ENCODE data around the gene SWSAP1.

DNA sequence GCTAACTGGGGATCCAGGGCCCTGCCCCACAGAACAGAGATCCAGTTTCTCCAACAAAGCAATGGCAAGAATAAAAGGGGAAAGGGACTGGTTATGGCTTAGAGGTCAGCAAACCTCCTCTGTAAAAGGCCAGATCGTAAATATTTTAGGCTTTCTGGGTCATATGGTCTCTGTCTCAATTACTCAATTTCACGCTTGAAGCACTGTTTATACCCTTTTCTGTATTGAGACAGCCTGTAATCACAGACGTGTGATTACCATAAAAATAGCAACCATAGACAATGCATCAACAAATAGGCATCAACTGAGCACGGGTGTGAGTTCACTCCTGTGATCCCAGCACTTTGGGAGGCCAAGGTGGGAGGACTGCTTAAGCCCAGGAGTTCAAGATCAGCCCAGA, 44.3 kb upstream of the SWSAP1 start:
- TF ChIP-seq, protein P1, sequence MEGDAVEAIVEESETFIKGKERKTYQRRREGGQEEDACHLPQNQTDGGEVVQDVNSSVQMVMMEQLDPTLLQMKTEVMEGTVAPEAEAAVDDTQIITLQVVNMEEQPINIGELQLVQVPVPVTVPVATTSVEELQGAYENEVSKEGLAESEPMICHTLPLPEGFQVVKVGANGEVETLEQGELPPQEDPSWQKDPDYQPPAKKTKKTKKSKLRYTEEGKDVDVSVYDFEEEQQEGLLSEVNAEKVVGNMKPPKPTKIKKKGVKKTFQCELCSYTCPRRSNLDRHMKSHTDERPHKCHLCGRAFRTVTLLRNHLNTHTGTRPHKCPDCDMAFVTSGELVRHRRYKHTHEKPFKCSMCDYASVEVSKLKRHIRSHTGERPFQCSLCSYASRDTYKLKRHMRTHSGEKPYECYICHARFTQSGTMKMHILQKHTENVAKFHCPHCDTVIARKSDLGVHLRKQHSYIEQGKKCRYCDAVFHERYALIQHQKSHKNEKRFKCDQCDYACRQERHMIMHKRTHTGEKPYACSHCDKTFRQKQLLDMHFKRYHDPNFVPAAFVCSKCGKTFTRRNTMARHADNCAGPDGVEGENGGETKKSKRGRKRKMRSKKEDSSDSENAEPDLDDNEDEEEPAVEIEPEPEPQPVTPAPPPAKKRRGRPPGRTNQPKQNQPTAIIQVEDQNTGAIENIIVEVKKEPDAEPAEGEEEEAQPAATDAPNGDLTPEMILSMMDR (tag by site-specific recombination; IDR thresholded peaks at IDR 0.05): no peak
- TF ChIP-seq ZNF26 (tag by site-specific recombination; IDR thresholded peaks at IDR 0.05) (no peak), ZNF362 (tag by site-specific recombination; IDR thresholded peaks at IDR 0.05) (no peak), ZNF48 (tag by site-specific recombination; IDR thresholded peaks at IDR 0.05) (no peak), ZNF639 (tag by site-specific recombination; IDR thresholded peaks at IDR 0.05) (no peak), ZNF843 (tag by site-specific recombination; IDR thresholded peaks at IDR 0.05) (no peak), MYNN (tag by site-specific recombination; IDR thresholded peaks at IDR 0.05; ENCODE audit: borderline replicate concordance) (no peak), ZNF692 (tag by site-specific recombination; IDR thresholded peaks at IDR 0.05) (no peak), INSM2 (tag by site-specific recombination; IDR thresholded peaks at IDR 0.05) (no peak)
- TF ChIP-seq, protein P2, sequence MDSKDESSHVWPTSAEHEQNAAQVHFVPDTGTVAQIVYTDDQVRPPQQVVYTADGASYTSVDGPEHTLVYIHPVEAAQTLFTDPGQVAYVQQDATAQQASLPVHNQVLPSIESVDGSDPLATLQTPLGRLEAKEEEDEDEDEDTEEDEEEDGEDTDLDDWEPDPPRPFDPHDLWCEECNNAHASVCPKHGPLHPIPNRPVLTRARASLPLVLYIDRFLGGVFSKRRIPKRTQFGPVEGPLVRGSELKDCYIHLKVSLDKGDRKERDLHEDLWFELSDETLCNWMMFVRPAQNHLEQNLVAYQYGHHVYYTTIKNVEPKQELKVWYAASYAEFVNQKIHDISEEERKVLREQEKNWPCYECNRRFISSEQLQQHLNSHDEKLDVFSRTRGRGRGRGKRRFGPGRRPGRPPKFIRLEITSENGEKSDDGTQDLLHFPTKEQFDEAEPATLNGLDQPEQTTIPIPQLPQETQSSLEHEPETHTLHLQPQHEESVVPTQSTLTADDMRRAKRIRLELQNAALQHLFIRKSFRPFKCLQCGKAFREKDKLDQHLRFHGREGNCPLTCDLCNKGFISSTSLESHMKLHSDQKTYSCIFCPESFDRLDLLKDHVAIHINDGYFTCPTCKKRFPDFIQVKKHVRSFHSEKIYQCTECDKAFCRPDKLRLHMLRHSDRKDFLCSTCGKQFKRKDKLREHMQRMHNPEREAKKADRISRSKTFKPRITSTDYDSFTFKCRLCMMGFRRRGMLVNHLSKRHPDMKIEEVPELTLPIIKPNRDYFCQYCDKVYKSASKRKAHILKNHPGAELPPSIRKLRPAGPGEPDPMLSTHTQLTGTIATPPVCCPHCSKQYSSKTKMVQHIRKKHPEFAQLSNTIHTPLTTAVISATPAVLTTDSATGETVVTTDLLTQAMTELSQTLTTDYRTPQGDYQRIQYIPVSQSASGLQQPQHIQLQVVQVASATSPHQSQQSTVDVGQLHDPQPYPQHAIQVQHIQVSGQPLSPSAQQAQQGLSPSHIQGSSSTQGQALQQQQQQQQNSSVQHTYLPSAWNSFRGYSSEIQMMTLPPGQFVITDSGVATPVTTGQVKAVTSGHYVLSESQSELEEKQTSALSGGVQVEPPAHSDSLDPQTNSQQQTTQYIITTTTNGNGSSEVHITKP (tag by site-specific recombination; IDR thresholded peaks at IDR 0.05): no peak
- TF ChIP-seq, protein P3, sequence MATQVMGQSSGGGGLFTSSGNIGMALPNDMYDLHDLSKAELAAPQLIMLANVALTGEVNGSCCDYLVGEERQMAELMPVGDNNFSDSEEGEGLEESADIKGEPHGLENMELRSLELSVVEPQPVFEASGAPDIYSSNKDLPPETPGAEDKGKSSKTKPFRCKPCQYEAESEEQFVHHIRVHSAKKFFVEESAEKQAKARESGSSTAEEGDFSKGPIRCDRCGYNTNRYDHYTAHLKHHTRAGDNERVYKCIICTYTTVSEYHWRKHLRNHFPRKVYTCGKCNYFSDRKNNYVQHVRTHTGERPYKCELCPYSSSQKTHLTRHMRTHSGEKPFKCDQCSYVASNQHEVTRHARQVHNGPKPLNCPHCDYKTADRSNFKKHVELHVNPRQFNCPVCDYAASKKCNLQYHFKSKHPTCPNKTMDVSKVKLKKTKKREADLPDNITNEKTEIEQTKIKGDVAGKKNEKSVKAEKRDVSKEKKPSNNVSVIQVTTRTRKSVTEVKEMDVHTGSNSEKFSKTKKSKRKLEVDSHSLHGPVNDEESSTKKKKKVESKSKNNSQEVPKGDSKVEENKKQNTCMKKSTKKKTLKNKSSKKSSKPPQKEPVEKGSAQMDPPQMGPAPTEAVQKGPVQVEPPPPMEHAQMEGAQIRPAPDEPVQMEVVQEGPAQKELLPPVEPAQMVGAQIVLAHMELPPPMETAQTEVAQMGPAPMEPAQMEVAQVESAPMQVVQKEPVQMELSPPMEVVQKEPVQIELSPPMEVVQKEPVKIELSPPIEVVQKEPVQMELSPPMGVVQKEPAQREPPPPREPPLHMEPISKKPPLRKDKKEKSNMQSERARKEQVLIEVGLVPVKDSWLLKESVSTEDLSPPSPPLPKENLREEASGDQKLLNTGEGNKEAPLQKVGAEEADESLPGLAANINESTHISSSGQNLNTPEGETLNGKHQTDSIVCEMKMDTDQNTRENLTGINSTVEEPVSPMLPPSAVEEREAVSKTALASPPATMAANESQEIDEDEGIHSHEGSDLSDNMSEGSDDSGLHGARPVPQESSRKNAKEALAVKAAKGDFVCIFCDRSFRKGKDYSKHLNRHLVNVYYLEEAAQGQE (tag by site-specific recombination; IDR thresholded peaks at IDR 0.05): no peak
- TF ChIP-seq, protein P4, sequence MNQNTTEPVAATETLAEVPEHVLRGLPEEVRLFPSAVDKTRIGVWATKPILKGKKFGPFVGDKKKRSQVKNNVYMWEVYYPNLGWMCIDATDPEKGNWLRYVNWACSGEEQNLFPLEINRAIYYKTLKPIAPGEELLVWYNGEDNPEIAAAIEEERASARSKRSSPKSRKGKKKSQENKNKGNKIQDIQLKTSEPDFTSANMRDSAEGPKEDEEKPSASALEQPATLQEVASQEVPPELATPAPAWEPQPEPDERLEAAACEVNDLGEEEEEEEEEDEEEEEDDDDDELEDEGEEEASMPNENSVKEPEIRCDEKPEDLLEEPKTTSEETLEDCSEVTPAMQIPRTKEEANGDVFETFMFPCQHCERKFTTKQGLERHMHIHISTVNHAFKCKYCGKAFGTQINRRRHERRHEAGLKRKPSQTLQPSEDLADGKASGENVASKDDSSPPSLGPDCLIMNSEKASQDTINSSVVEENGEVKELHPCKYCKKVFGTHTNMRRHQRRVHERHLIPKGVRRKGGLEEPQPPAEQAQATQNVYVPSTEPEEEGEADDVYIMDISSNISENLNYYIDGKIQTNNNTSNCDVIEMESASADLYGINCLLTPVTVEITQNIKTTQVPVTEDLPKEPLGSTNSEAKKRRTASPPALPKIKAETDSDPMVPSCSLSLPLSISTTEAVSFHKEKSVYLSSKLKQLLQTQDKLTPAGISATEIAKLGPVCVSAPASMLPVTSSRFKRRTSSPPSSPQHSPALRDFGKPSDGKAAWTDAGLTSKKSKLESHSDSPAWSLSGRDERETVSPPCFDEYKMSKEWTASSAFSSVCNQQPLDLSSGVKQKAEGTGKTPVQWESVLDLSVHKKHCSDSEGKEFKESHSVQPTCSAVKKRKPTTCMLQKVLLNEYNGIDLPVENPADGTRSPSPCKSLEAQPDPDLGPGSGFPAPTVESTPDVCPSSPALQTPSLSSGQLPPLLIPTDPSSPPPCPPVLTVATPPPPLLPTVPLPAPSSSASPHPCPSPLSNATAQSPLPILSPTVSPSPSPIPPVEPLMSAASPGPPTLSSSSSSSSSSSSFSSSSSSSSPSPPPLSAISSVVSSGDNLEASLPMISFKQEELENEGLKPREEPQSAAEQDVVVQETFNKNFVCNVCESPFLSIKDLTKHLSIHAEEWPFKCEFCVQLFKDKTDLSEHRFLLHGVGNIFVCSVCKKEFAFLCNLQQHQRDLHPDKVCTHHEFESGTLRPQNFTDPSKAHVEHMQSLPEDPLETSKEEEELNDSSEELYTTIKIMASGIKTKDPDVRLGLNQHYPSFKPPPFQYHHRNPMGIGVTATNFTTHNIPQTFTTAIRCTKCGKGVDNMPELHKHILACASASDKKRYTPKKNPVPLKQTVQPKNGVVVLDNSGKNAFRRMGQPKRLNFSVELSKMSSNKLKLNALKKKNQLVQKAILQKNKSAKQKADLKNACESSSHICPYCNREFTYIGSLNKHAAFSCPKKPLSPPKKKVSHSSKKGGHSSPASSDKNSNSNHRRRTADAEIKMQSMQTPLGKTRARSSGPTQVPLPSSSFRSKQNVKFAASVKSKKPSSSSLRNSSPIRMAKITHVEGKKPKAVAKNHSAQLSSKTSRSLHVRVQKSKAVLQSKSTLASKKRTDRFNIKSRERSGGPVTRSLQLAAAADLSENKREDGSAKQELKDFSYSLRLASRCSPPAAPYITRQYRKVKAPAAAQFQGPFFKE (tag by site-specific recombination; IDR thresholded peaks at IDR 0.05; ENCODE audit: borderline replicate concordance): no peak
